ENCODE measurements around the gene RPS16. TPM values are rescaled to one million over a fixed set of nuclear protein-coding genes. Genes with fewer than 3 reads are reported as not detected.

RPS16 gene
- total and polyA plus RNA-seq, 2 experiments from 2014 or later: 207 to 1,901 TPM

- ATAC-seq: no peak
- Histone ChIP-seq H3K4me2 (no peak overlapping the region), H2AFZ (no peak overlapping the region), H3K4me3 (no peak overlapping the region), H3K9me2 (ENCODE audit: insufficient read depth) (no peaks in the 10 kb centered on the region), H3K27me3 (ENCODE audit: insufficient read depth) (no peaks in the 10 kb centered on the region), H3K27ac (ENCODE audit: low read depth) (peak overlapping the region; percentile 12; the same call in 1 of the 2 replicates), H3K36me3 (ENCODE audit: insufficient read depth) (no peaks in the 10 kb centered on the region), H4K20me1 (replicated peaks; ENCODE audit: insufficient read depth) (no peaks in the 10 kb centered on the region; the same call in 1 of the 2 replicates), H3K4me1 (ENCODE audit: insufficient read depth) (peaks cover 26% of the 10 kb centered on the region), H3F3A (replicated peaks; ENCODE audit: low read depth) (peaks cover 18% of the 10 kb centered on the region), H3K79me2 (replicated peaks; ENCODE audit: insufficient read depth) (no peaks in the 10 kb centered on the region)
- H3K36me3 Mint-ChIP-seq (ENCODE audit: low read depth): peaks cover 49% of the 10 kb centered on the region
- no peak for TF ChIP-seq JUNB (IDR thresholded peaks at IDR 0.05; ENCODE audit: unreplicated experiment)
- no peak for TF ChIP-seq REST (IDR thresholded peaks at IDR 0.05; ENCODE audit: unreplicated experiment)
- TF ChIP-seq, protein P1, sequence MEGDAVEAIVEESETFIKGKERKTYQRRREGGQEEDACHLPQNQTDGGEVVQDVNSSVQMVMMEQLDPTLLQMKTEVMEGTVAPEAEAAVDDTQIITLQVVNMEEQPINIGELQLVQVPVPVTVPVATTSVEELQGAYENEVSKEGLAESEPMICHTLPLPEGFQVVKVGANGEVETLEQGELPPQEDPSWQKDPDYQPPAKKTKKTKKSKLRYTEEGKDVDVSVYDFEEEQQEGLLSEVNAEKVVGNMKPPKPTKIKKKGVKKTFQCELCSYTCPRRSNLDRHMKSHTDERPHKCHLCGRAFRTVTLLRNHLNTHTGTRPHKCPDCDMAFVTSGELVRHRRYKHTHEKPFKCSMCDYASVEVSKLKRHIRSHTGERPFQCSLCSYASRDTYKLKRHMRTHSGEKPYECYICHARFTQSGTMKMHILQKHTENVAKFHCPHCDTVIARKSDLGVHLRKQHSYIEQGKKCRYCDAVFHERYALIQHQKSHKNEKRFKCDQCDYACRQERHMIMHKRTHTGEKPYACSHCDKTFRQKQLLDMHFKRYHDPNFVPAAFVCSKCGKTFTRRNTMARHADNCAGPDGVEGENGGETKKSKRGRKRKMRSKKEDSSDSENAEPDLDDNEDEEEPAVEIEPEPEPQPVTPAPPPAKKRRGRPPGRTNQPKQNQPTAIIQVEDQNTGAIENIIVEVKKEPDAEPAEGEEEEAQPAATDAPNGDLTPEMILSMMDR (conservative IDR thresholded peaks at IDR 0.05; ENCODE audit: low read depth in 2 of 2): no peak
- TF ChIP-seq EZH2 (IDR thresholded peaks at IDR 0.05; ENCODE audit: low read depth, unreplicated experiment): no peak
- no peak for TF ChIP-seq EZH2phosphoT487 (IDR thresholded peaks at IDR 0.05; ENCODE audit: unreplicated experiment)
- TF ChIP-seq ZNF114 (CRISPR knock-in tag; IDR thresholded peaks at IDR 0.05): no peak
- no peak for TF ChIP-seq STAT1 (IDR thresholded peaks at IDR 0.05; ENCODE audit: unreplicated experiment)
- TF ChIP-seq POLR2AphosphoS5 (IDR thresholded peaks at IDR 0.05; ENCODE audit: low read depth): no peak
- no peak for TF ChIP-seq NANOG (IDR thresholded peaks at IDR 0.05; ENCODE audit: borderline replicate concordance)
- TF ChIP-seq, protein P2, sequence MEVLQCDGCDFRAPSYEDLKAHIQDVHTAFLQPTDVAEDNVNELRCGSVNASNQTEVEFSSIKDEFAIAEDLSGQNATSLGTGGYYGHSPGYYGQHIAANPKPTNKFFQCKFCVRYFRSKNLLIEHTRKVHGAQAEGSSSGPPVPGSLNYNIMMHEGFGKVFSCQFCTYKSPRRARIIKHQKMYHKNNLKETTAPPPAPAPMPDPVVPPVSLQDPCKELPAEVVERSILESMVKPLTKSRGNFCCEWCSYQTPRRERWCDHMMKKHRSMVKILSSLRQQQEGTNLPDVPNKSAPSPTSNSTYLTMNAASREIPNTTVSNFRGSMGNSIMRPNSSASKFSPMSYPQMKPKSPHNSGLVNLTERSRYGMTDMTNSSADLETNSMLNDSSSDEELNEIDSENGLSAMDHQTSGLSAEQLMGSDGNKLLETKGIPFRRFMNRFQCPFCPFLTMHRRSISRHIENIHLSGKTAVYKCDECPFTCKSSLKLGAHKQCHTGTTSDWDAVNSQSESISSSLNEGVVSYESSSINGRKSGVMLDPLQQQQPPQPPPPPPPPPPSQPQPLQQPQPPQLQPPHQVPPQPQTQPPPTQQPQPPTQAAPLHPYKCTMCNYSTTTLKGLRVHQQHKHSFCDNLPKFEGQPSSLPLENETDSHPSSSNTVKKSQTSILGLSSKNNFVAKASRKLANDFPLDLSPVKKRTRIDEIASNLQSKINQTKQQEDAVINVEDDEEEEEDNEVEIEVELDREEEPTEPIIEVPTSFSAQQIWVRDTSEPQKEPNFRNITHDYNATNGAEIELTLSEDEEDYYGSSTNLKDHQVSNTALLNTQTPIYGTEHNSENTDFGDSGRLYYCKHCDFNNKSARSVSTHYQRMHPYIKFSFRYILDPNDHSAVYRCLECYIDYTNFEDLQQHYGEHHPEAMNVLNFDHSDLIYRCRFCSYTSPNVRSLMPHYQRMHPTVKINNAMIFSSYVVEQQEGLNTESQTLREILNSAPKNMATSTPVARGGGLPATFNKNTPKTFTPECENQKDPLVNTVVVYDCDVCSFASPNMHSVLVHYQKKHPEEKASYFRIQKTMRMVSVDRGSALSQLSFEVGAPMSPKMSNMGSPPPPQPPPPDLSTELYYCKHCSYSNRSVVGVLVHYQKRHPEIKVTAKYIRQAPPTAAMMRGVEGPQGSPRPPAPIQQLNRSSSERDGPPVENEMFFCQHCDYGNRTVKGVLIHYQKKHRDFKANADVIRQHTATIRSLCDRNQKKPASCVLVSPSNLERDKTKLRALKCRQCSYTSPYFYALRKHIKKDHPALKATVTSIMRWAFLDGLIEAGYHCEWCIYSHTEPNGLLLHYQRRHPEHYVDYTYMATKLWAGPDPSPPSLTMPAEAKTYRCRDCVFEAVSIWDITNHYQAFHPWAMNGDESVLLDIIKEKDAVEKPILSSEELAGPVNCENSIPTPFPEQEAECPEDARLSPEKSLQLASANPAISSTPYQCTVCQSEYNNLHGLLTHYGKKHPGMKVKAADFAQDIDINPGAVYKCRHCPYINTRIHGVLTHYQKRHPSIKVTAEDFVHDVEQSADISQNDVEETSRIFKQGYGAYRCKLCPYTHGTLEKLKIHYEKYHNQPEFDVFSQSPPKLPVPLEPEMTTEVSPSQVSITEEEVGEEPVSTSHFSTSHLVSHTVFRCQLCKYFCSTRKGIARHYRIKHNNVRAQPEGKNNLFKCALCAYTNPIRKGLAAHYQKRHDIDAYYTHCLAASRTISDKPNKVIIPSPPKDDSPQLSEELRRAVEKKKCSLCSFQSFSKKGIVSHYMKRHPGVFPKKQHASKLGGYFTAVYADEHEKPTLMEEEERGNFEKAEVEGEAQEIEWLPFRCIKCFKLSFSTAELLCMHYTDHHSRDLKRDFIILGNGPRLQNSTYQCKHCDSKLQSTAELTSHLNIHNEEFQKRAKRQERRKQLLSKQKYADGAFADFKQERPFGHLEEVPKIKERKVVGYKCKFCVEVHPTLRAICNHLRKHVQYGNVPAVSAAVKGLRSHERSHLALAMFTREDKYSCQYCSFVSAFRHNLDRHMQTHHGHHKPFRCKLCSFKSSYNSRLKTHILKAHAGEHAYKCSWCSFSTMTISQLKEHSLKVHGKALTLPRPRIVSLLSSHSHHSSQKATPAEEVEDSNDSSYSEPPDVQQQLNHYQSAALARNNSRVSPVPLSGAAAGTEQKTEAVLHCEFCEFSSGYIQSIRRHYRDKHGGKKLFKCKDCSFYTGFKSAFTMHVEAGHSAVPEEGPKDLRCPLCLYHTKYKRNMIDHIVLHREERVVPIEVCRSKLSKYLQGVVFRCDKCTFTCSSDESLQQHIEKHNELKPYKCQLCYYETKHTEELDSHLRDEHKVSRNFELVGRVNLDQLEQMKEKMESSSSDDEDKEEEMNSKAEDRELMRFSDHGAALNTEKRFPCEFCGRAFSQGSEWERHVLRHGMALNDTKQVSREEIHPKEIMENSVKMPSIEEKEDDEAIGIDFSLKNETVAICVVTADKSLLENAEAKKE (CRISPR knock-in tag; IDR thresholded peaks at IDR 0.05): no peak
- no peak for TF ChIP-seq ETS1 (IDR thresholded peaks at IDR 0.05)
- no peak for TF ChIP-seq CREB1 (CRISPR knock-in tag; IDR thresholded peaks at IDR 0.05; ENCODE audit: low read depth)
- TF ChIP-seq ZNF331 (CRISPR knock-in tag; IDR thresholded peaks at IDR 0.05; ENCODE audit: low read depth): no peak
- peaks cover 33% of the 10 kb centered on the region for H3K4me1 Mint-ChIP-seq
- peaks cover 32% of the 10 kb centered on the region for H3K27me3 Mint-ChIP-seq (ENCODE audit: insufficient read depth, low read depth, poor library complexity)
- no peak overlapping the region for H3K27ac Mint-ChIP-seq
- no peak for DNase-seq (ENCODE audit: low spot score)
- no peak overlapping the region; the same call in 2 of the 3 replicates for H3K4me3 Mint-ChIP-seq
- H3K9me3 Mint-ChIP-seq: no peaks in the 10 kb centered on the region; the same call in 2 of the 3 replicates
Measured at GRCh38 chr19:39426170-39426569, 9.6 kb downstream of the RPS16 start.

Data from GM23338 (cell line).